ENCODE measurements around the gene FAM25G. TPM values are rescaled to one million over a fixed set of nuclear protein-coding genes. Genes with fewer than 3 reads are reported as not detected.
"Not testable (repeated sequence)": the region's sequence is repeated elsewhere in the genome, so short reads cannot be mapped to it uniquely, and the experiment has no call there.

FAM25G gene
- total RNA-seq, 1 donor from 2014 or later, result not detected

DNA sequence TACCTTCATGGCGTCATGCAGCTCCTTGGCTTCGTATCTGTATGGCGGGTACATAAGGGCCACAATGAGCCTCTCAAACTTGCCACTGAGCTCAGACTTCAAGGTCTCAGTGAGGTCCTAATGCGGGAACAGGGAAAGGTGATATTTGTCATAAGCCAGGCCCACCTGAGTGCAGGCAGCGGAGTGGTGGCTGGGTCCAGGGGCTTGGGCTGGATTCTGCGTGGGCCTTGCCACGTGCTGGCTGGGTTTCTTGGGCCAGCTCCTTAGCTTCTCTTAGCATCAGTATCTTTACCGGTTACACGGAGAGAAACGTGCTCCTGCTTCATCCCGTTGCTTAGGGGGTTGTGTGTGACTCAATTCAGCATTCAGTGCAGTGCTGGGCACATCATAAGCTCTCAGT is 14.4 kb downstream of the FAM25G start:
- not testable (repeated sequence) for H3K27me3 Mint-ChIP-seq (ENCODE audit: low read depth); DNase-seq (ENCODE audit: low read depth, low spot score); H3K36me3 Mint-ChIP-seq (ENCODE audit: low read depth); H3K9me3 Mint-ChIP-seq; H3K4me3 Mint-ChIP-seq; H3K27ac Mint-ChIP-seq (ENCODE audit: unreplicated experiment); H3K4me1 Mint-ChIP-seq

DNA sequence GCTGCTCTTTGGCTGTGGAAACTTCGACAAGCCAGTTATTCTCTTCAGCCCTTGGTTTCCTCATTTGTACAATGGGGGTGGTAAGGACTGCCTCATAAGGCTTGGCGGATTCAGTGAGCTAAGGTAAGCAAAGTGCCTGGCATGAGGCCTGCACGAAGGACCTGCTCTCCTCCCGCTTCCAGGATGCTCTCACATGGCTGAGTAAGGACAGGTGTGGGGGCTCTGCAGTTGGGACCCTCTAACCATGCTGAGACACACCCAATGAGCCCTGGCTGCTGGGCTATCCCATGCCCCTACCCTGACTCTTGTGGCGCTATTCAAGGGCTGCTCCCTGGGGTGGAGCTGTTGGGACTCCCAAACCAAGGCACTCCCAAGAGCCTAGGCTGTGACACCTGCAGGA is 16.4 kb downstream of the FAM25G start:
- DNase-seq (ENCODE audit: low read depth, low spot score); H3K27me3 Mint-ChIP-seq (ENCODE audit: low read depth); H3K27ac Mint-ChIP-seq (ENCODE audit: unreplicated experiment); H3K9me3 Mint-ChIP-seq; H3K4me1 Mint-ChIP-seq; H3K36me3 Mint-ChIP-seq (ENCODE audit: low read depth); H3K4me3 Mint-ChIP-seq: not testable (repeated sequence)

DNA sequence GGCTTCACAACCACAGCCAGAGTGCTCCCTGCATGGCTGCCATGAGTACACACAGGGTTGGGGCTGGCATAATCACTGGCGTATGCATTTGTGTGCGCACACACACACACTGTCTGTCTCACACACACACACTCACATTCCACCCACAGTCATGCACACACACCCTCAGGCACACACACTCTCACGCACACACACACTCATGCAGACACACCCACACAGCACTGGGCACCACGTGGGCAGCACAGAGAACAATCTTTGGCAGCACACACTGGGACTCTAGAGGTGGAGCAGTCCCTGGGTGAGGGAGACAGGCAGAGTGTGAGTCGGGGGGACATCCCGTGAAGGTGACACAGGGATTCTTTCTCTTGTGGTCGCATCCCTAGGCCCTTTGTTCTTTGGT is 18.0 kb downstream of the FAM25G start:
- not testable (repeated sequence) for H3K27me3 Mint-ChIP-seq (ENCODE audit: low read depth); DNase-seq (ENCODE audit: low read depth, low spot score); H3K36me3 Mint-ChIP-seq (ENCODE audit: low read depth); H3K9me3 Mint-ChIP-seq; H3K27ac Mint-ChIP-seq (ENCODE audit: unreplicated experiment); H3K4me1 Mint-ChIP-seq; H3K4me3 Mint-ChIP-seq

DNA sequence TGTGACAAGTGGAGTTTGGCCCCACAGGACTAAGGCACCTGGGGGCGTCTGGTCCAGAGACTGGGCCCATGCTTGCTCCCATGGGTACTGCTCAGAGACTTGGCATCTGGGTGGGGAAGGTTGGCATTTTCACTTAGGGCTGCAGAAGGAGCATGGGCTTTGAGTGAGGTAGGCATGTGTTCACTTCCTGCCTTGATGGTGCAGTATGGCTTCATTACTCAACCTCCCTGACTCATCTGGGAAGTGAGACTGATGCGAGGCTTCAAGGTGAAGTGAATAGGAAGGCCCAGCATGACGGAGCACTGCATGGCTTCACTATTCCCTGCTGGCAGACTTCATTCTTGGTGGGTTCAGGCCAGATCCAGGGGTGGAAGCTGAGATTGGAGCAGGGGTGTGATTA is 18.9 kb downstream of the FAM25G start:
- H3K9me3 Mint-ChIP-seq; H3K27ac Mint-ChIP-seq (ENCODE audit: unreplicated experiment); H3K4me3 Mint-ChIP-seq: not testable (repeated sequence)

DNA sequence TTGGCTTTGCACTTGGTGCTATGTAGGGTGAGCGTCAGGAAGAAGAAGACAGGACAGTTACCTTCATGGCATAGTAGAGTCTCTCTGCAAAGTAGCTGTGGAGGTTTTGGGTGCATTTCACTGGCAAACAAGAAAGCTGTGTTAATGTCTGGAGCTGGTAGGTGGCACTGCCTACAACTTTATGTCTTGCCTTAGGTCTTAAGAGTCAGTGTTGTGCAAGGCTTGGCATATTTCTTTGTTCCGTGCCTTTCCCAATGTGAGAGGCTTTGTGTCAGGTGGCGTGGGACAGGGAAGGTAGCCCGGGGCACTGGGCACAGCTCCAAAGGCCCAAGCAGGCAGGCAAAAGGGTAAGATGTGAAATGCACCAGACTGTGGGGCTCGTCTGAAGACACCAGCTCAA is 19.4 kb downstream of the FAM25G start:
- H3K27ac Mint-ChIP-seq (ENCODE audit: unreplicated experiment); H3K36me3 Mint-ChIP-seq (ENCODE audit: low read depth): not testable (repeated sequence)

More for the DNA sequence above, 18.9 kb downstream of the FAM25G start:
- not testable (repeated sequence) for H3K4me1 Mint-ChIP-seq; H3K27me3 Mint-ChIP-seq (ENCODE audit: low read depth); DNase-seq (ENCODE audit: low read depth, low spot score); H3K36me3 Mint-ChIP-seq (ENCODE audit: low read depth)

DNA sequence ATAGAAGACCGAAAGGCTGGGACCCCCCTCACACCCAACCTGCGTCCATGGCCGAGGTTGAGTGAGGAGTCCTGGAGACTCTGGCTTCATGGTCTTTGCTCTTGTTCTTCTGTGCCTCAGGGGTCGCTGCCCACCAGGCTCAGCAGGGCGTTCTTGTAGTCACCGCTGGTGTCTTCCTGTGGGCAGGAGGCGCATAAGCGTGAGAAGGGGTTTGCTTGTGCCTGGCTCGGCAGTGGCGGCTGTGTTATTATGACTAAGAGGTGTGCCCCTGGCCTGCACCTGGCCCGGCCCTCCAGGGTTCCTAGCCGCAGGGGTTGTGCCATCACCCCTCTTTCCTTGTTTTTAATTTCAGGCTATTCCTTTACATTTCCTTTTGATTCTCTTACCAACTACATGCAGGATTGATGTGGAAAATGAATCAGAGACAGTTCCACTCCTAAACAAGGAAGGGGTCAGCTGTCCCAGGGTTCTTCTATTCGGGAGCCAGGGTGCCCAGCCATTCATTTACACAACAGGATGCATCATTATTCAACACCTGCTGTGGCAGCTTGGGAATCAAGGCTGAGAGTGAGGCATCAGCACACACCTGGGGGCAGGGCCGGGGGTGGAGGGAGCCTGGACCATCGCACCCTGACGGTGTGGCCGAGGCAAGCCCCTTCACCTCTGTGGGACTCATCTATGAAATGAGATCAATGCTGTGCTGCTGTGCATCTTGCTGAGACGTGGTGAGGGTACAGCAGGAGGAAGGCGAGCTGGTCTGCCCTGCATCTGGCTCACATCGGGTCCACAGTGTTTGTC is 22.6 kb downstream of the FAM25G start:
- not testable (repeated sequence) for DNase-seq (ENCODE audit: low read depth, low spot score); H3K36me3 Mint-ChIP-seq (ENCODE audit: low read depth); H3K4me3 Mint-ChIP-seq

More for the DNA sequence above, 19.4 kb downstream of the FAM25G start:
- H3K27me3 Mint-ChIP-seq (ENCODE audit: low read depth); H3K9me3 Mint-ChIP-seq; H3K4me1 Mint-ChIP-seq; H3K4me3 Mint-ChIP-seq; DNase-seq (ENCODE audit: low read depth, low spot score): not testable (repeated sequence)

DNA sequence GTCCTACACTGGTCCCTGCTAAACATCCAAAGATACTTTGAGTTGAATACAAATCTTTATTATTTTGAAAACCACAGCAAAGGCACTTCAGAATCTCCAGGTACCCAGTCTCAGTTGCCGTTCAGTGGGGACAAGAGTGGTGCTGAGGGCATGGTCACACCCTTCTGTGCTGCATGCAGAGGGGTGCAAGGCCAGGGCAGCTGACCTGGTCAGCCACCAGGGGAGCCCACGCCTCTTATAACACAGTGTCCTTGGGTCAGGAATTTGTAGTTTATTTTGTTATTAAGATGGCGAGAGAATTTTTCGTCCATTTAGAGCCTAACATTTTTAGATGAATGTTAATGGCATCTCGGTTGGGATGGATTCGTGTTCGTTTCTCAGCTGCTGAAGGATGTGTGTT is 23.5 kb downstream of the FAM25G start:
- not testable (repeated sequence) for H3K36me3 Mint-ChIP-seq (ENCODE audit: low read depth); H3K4me1 Mint-ChIP-seq; H3K4me3 Mint-ChIP-seq; H3K9me3 Mint-ChIP-seq; H3K27ac Mint-ChIP-seq (ENCODE audit: unreplicated experiment); DNase-seq (ENCODE audit: low read depth, low spot score); H3K27me3 Mint-ChIP-seq (ENCODE audit: low read depth)

More for the DNA sequence above, 22.6 kb downstream of the FAM25G start:
- H3K9me3 Mint-ChIP-seq; H3K27me3 Mint-ChIP-seq (ENCODE audit: low read depth); H3K27ac Mint-ChIP-seq (ENCODE audit: unreplicated experiment); H3K4me1 Mint-ChIP-seq: not testable (repeated sequence)

DNA sequence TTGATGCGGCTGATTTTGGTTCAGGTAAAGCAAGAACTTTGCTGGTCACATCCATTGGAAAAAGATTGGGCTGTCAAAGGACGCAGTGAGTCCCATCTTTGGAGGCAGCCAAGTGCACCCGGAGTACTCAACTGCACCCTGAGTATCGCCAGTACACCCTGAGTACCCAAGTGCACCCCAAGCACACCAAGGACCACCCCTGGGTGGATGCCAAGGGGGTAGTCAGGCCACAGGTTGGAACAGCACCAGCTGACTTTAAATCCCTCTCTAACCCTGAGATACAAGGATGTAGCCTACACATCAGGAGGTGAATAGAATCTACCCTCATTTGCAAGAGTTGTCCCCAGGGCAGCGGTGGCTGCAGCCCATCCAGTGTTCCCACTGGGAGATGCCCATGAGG is 24.0 kb downstream of the FAM25G start:
- not testable (repeated sequence) for H3K27me3 Mint-ChIP-seq (ENCODE audit: low read depth); H3K9me3 Mint-ChIP-seq; H3K27ac Mint-ChIP-seq (ENCODE audit: unreplicated experiment); H3K36me3 Mint-ChIP-seq (ENCODE audit: low read depth); H3K4me3 Mint-ChIP-seq; H3K4me1 Mint-ChIP-seq; DNase-seq (ENCODE audit: low read depth, low spot score)

DNA sequence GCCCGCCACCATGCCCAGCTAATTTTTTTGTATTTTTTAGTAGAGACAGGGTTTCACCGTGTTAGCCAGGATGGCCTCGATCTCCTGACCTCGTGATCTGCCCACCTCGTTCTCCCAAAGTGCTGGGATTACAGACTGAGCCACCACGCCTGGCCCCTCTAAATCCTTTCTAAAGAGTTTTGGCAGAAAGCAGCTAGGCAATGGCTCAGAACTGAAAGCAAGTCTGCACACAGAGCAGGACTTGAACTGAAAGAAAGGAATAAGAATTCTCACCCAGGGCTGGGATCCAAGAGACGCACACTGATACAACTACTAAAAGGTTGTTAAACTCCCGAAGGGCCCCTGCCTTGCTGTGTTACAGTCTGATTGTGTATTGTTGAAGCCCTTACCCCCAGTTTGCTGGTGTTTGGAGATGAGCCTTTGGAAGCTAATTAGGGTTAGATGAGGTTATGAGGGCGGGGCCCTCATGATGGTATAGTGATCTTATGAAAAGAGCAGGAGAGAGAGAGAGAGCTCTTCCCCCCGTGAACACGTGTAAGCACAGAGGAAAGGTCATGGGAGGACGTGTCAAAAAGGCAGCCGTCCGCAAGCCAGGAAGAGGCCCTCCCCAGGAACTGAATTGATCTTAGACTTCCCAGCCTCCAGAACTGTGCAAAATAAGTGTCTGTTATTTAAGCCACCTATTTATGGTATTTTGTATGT is 26.1 kb downstream of the FAM25G start:
- DNase-seq (ENCODE audit: low read depth, low spot score); H3K9me3 Mint-ChIP-seq; H3K36me3 Mint-ChIP-seq (ENCODE audit: low read depth); H3K4me1 Mint-ChIP-seq; H3K4me3 Mint-ChIP-seq; H3K27me3 Mint-ChIP-seq (ENCODE audit: low read depth): not testable (repeated sequence)
- peak overlapping the region; percentile 87 for H3K27ac Mint-ChIP-seq (ENCODE audit: unreplicated experiment)

DNA sequence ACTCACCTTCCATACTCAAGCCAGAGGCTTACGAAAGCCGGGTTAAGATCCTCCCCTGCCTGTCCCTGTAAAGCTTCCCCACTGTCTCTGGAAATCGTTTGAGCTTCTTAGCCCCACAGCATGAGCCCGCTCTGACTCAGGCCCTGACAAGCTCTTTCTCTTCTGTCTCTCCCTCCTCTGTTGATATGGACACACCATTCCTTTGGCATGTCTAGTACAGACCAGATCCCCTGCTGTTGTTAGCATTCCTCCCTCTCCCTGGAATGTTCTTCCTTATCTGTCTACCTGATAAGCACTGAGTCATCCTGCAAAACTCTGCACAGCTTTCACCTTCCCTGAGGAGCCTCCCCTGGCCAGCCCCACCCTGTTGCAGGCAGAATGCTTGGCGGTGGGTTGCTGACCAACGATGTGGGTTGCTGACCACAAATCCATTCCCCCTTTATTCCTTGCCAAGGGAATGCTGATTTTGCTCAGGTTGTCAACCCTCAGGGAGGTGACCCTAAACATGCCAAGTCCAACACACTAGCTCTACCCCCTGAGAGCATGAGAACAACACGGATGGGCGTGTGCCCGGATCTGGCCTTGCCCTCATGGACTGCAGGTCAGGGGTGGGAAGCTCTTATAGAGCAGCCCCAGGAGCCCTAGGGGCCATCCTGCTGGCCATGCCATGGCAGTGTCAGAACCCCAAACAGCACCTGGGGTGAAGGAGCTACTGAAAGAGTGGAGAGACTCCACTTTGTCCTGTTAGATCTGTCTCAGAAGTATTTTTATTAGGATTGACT is 28.7 kb downstream of the FAM25G start:
- H3K27ac Mint-ChIP-seq (ENCODE audit: unreplicated experiment); H3K9me3 Mint-ChIP-seq; DNase-seq (ENCODE audit: low read depth, low spot score); H3K27me3 Mint-ChIP-seq (ENCODE audit: low read depth); H3K4me1 Mint-ChIP-seq; H3K36me3 Mint-ChIP-seq (ENCODE audit: low read depth); H3K4me3 Mint-ChIP-seq: not testable (repeated sequence)

Measured in neural crest cell (in vitro differentiated cells).